Activated T-cell treated with anti-CD3 and anti-CD28 coated beads, Interleukin-2, amount 50 U/mL, for 24 hours (primary cell): ENCODE results near the gene MMRN1.

ENCODE experiments used
- DNase-seq: peaks from one replicate; pipeline ENCODE4 v3.0.0-alpha.2; 2020
- H3K27ac Mint-ChIP-seq: 2 replicates; pipeline ENCODE4 v1.8.0; 2020; ENCODE audit warnings: mild to moderate bottlenecking, mixed read lengths
- H3K27me3 Mint-ChIP-seq: 2 replicates; pipeline ENCODE4 v1.8.0; 2020; ENCODE audit warnings: mixed read lengths
- H3K36me3 Mint-ChIP-seq: 2 replicates; pipeline ENCODE4 v1.8.0; 2020; ENCODE audit warnings: low read depth, mixed read lengths
- H3K4me1 Mint-ChIP-seq: 2 replicates; pipeline ENCODE4 v1.8.0; 2020; ENCODE audit warnings: low read depth, mixed read lengths
- H3K4me3 Mint-ChIP-seq: 2 replicates; pipeline ENCODE4 v1.8.0; 2020; ENCODE audit warnings: mild to moderate bottlenecking, moderate library complexity, mixed read lengths
- H3K9me3 Mint-ChIP-seq: 2 replicates; pipeline ENCODE4 v1.8.0; 2020; ENCODE audit warnings: mixed read lengths

Gene MMRN1

GRCh38 chr4:89998469-89999011 is 103.9 kb downstream of the MMRN1 start:
- Mint-ChIP-seq H3K36me3 (no peaks in the 10 kb centered on the region), H3K4me1 (no peaks in the 10 kb centered on the region), H3K9me3 (no peaks in the 10 kb centered on the region), H3K27me3 (peaks cover 29% of the 10 kb centered on the region), H3K27ac (no peak overlapping the region), H3K4me3 (no peak overlapping the region)
- no peak for DNase-seq

DNA sequence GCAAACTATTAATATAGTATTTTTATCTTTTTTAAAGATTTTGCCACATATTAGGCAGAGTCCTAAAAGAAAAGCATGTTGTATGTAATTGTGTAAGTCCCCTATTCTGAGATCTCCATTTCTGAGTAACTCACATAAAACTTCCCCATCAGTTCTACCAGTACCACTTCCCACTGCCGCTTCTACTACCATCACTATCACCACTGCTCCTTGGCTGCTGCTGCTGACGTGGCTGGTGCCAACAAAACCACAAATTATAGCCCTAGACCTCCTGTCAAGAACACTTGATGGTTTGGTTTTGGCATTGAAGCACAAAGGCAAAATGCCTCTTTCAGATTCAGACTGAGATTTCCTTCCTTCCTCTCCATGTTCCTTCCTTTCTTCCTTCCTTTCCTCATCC is 106.4 kb downstream of the MMRN1 start:
- Mint-ChIP-seq H3K4me1 (no peaks in the 10 kb centered on the region), H3K27ac (no peak overlapping the region), H3K4me3 (no peak overlapping the region), H3K36me3 (no peaks in the 10 kb centered on the region), H3K27me3 (peaks cover 14% of the 10 kb centered on the region), H3K9me3 (no peaks in the 10 kb centered on the region)
- no peak for DNase-seq

DNA sequence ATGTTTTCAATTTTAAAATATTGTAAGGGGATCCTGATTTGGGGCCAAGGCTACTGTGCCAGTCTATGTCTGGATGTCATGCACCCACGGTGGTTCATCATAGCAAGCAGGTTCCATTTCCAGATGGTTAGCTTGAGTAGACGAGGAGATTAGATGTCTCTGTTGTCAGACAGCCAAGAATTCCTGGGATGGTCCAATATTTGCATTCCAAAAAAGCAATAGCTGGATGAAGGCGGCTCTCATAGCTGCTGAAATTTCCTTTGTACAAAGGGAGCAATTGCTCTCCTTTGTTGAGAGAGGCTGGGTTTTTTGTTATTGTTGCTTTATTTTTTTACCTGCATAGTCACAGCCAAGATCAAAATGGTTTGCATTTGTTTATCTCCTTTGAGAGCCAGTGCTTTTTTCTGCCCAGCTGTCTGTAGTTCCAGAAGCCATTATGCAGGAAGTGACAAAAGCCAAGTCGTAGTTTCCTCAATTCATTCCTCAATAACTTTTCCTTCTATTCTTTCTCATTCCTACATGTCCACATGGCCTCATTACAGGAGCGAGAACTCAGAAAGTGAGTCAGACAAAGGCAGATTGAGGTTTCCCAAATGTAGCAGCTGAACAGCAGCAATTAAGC is 107.9 kb downstream of the MMRN1 start:
- no peaks in the 10 kb centered on the region for H3K9me3 Mint-ChIP-seq
- H3K27me3 Mint-ChIP-seq, result peaks cover 10% of the 10 kb centered on the region
- no peak overlapping the region for H3K4me3 Mint-ChIP-seq
- H3K36me3 Mint-ChIP-seq, result no peaks in the 10 kb centered on the region
- DNase-seq, result no peak
- H3K27ac Mint-ChIP-seq, result no peak overlapping the region
- no peaks in the 10 kb centered on the region for H3K4me1 Mint-ChIP-seq
